Muscle of back (tissue), 11 donors: ENCODE measurements around the gene NDUFB8. TPM values are rescaled to one million over a fixed set of nuclear protein-coding genes. Genes with fewer than 3 reads are reported as not detected.

Experiments used
- DNase-seq, 3 donors: peaks; one replicate each; pipeline versions ENCODE4 v3.0.0 to v3.0.0-alpha.2; 2013
- polyA plus RNA-seq, 10 donors: library from polyadenylated mRNA; unstranded; fragments of 120-200 nt; gene quantifications; one replicate each; pipeline ENCODE4 v1.2.1, GENCODE V29; 2013; ENCODE audit not compliant: insufficient read length in 10 of 10

The NDUFB8 gene
- polyA plus RNA-seq, 10 donors, result 102 to 143 (median 120) TPM

GRCh38 chr10:100509241-100509840 lies 20.3 kb downstream of the NDUFB8 start:
- no peak for DNase-seq

- peak in 2 of 3 donors; percentile 26 to 38 for DNase-seq
These were observed 20.9 kb downstream of the NDUFB8 start for GRCh38 chr10:100508691-100509150.

- DNase-seq, result no peak
These were observed 21.4 kb downstream of the NDUFB8 start for GRCh38 chr10:100508266-100508665.

GRCh38 chr10:100507357-100507732 lies 22.3 kb downstream of the NDUFB8 start:
- DNase-seq, result no peak

GRCh38 chr10:100506596-100507356 lies 22.9 kb downstream of the NDUFB8 start:
- peak in 1 of 3 donors; percentile 56 for DNase-seq

- no peak for DNase-seq
These were observed 24.5 kb downstream of the NDUFB8 start for GRCh38 chr10:100505164-100505563.

GRCh38 chr10:100504096-100504495 lies 25.6 kb downstream of the NDUFB8 start:
- DNase-seq, result peak in 2 of 3 donors; percentile 24 to 43

- DNase-seq, result peak in 1 of 3 donors; percentile 22
These were observed 26.7 kb downstream of the NDUFB8 start for GRCh38 chr10:100502926-100503494.

GRCh38 chr10:100501423-100501822 lies 28.2 kb downstream of the NDUFB8 start:
- no peak for DNase-seq

GRCh38 chr10:100498059-100498458 lies 31.6 kb downstream of the NDUFB8 start:
- DNase-seq, result no peak

- no peak for DNase-seq
These were observed 33.1 kb downstream of the NDUFB8 start for GRCh38 chr10:100496567-100496966.

GRCh38 chr10:100490531-100490930 lies 39.1 kb downstream of the NDUFB8 start:
- DNase-seq, result no peak

- DNase-seq, result no peak
These were observed 40.3 kb downstream of the NDUFB8 start for GRCh38 chr10:100489396-100489795.

GRCh38 chr10:100487529-100487928 lies 42.1 kb downstream of the NDUFB8 start:
- DNase-seq, result no peak

GRCh38 chr10:100485801-100486495 lies 43.7 kb downstream of the NDUFB8 start:
- no peak for DNase-seq

GRCh38 chr10:100485366-100485765 lies 44.3 kb downstream of the NDUFB8 start:
- DNase-seq, result no peak

GRCh38 chr10:100483876-100484666 lies 45.6 kb downstream of the NDUFB8 start:
- no peak for DNase-seq

- DNase-seq, result no peak
These were observed 46.9 kb downstream of the NDUFB8 start for GRCh38 chr10:100482834-100483185.

GRCh38 chr10:100482181-100482833 lies 47.4 kb downstream of the NDUFB8 start:
- DNase-seq, result peak; percentile 42 to 86 (median 71)

- peak; percentile 76 to 91 (median 86) for DNase-seq
These were observed 48.1 kb downstream of the NDUFB8 start for GRCh38 chr10:100481462-100482081.

- no peak for DNase-seq
These were observed 49.7 kb downstream of the NDUFB8 start for GRCh38 chr10:100480002-100480401.
